Keratinocyte (primary cell): ENCODE data around the gene ATP4A. TPM values are rescaled to one million over a fixed set of nuclear protein-coding genes. Genes with fewer than 3 reads are reported as not detected.

Experiments used
- DNase-seq: peaks from one replicate; pipeline ENCODE4 v3.0.0-alpha.2; 2011; ENCODE audit warnings: low read depth, missing footprints, low spot score
- FAIRE-seq: peaks from 2 replicates; lab custom pipeline; 2011; peaks lifted over from hg19 to GRCh38; lab: Jason Lieb, UNC
- H2AFZ ChIP-seq: 2 replicates; pipeline ENCODE4 v1.6.0; 2012; ENCODE audit warnings: low read length, control low read depth, inconsistent platforms; ENCODE audit not compliant: control insufficient read depth
- H3K27ac ChIP-seq: 2 replicates; pipeline ENCODE4 v1.5.1; 2011; ENCODE audit warnings: low read length; ENCODE audit not compliant: control insufficient read depth, insufficient read depth
- H3K27me3 ChIP-seq: 3 replicates; pipeline ENCODE4 v1.6.0; 2011; ENCODE audit warnings: low read length; ENCODE audit not compliant: control insufficient read depth, insufficient read depth; ENCODE audit errors: extremely low read depth
- H3K36me3 ChIP-seq, 2 experiments: 2 replicates in 1 of 2; 3 replicates in 1 of 2; pipeline ENCODE4 v1.5.1; 2011; ENCODE audit warnings: low read length in 2 of 2, mild to moderate bottlenecking in 1 of 2; ENCODE audit not compliant: control insufficient read depth in 2 of 2, insufficient read depth in 2 of 2; ENCODE audit errors: extremely low read depth in 1 of 2
- H3K4me1 ChIP-seq: 3 replicates; pipeline ENCODE4 v1.5.1; 2011; ENCODE audit warnings: low read length; ENCODE audit not compliant: control insufficient read depth, insufficient read depth; ENCODE audit errors: extremely low read depth
- H3K4me2 ChIP-seq: 3 replicates; pipeline ENCODE4 v1.6.0; 2011; ENCODE audit warnings: low read depth, low read length; ENCODE audit not compliant: control insufficient read depth, insufficient read depth; ENCODE audit errors: extremely low read depth
- H3K4me3 ChIP-seq, 3 experiments: fragments of 200-600 bp in 1 of 3; sonication (generic) in 1 of 3; 2 replicates in 2 of 3; 3 replicates in 1 of 3; pipeline ENCODE4 v1.5.1; 2011 to 2016; ENCODE audit warnings: low read length in 3 of 3, mild to moderate bottlenecking in 3 of 3, control low read depth in 2 of 3, inconsistent platforms in 1 of 3, low read depth in 1 of 3, mixed read lengths in 1 of 3, mixed run types in 1 of 3, moderate library complexity in 1 of 3; ENCODE audit not compliant: control insufficient read depth in 2 of 3, insufficient read depth in 2 of 3; ENCODE audit errors: extremely low read depth in 1 of 3
- H3K79me2 ChIP-seq: 2 replicates; pipeline ENCODE4 v1.6.0; 2012; ENCODE audit warnings: low read length; ENCODE audit not compliant: control insufficient read depth, insufficient read depth
- H3K9ac ChIP-seq: 3 replicates; pipeline ENCODE4 v1.6.0; 2011; ENCODE audit warnings: low read length; ENCODE audit not compliant: control insufficient read depth, insufficient read depth; ENCODE audit errors: extremely low read depth
- H3K9me1 ChIP-seq: 3 replicates; pipeline ENCODE4 v1.6.0; 2011; ENCODE audit warnings: low read length; ENCODE audit not compliant: control insufficient read depth, insufficient read depth; ENCODE audit errors: extremely low read depth
- H3K9me3 ChIP-seq: 2 replicates; pipeline ENCODE4 v1.5.1; 2012; ENCODE audit warnings: low read depth, low read length; ENCODE audit not compliant: control insufficient read depth
- H4K20me1 ChIP-seq: 3 replicates; pipeline ENCODE4 v1.6.0; 2011; ENCODE audit warnings: low read length; ENCODE audit not compliant: control insufficient read depth, insufficient read depth; ENCODE audit errors: extremely low read depth
- CTCF ChIP-seq, 3 experiments: IDR thresholded peaks in 1 of 3; conservative IDR thresholded peaks in 1 of 3; optimal IDR thresholded peaks in 1 of 3; 2 replicates in 2 of 3; 3 replicates in 1 of 3; pipeline versions ENCODE3 to v1.5.1; 2011; ENCODE audit warnings: low read length in 3 of 3, mild to moderate bottlenecking in 3 of 3, moderate library complexity in 2 of 3, control low read depth in 1 of 3, inconsistent platforms in 1 of 3; ENCODE audit not compliant: insufficient read depth in 2 of 3; ENCODE audit errors: extremely low read depth in 1 of 3
- EZH2 ChIP-seq: IDR thresholded peaks from one replicate; pipeline ENCODE4 v1.6.1; 2012; ENCODE audit warnings: inconsistent platforms, mild to moderate bottlenecking, low read length, moderate library complexity
- dilution Hi-C: fragments of 300-500 bp; cut with MboI; formaldehyde crosslinking; loops from one replicate; pipeline ENCODE4 v1.7.0; 2020; ENCODE audit warnings: low sequenced_read_pairs; ENCODE audit not compliant: extremely low pct_ligation_motif_present
- polyA plus RNA-seq, 5 experiments: library from polyadenylated mRNA; depleted of rRNA in 3 of 5; stranded (reverse) in 3 of 5; stranded (forward) in 1 of 5; unstranded in 1 of 5; fragments of >200 nt; gene quantifications; 1 replicate in 1 of 5; 2 replicates in 3 of 5; 3 replicates in 1 of 5; pipeline versions ENCODE4 v1.2.1 to v1.2.3, GENCODE V29; 2011 to 2012; ENCODE audit warnings: missing spikeins in 2 of 5, low read depth in 1 of 5, low replicate concordance in 1 of 5

ATP4A gene
- polyA plus RNA-seq, 1 donor (not counting 4 experiments of a cell fraction or from before 2014, with no cell fraction given): not detected

DNA sequence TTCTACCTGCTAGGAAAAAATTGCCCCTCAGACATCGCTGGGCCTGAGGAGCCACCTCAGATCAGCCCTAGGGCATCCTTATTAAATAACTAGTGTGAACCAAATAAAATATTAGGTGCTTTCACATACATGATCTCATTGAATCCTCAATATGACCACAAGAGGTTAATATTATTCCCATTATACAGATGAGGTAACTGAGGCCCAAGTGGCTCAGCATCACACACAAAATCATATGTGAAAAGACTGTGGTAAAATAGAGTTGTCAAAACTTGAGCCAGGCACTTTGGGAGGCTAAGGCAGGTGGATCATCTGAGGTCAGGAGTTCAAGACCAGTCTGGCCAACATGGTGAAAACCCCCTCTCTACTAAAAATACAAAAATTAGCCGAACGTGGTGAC, 47.1 kb downstream of the ATP4A start:
- Histone ChIP-seq H3K9me3 (no peaks in the 10 kb centered on the region), H4K20me1 (no peaks in the 10 kb centered on the region), H3K79me2 (no peaks in the 10 kb centered on the region), H3K36me3 (no peaks in the 10 kb centered on the region), H3K4me2 (no peak overlapping the region), H3K4me1 (peaks cover 20% of the 10 kb centered on the region), H3K27ac (no peak overlapping the region), H3K27me3 (peaks cover 5% of the 10 kb centered on the region), H3K9ac (no peak overlapping the region), H2AFZ (no peak overlapping the region), H3K4me3 (no peak overlapping the region), H3K9me1 (no peaks in the 10 kb centered on the region)
- dilution Hi-C loops: no loop called here
- no peak for DNase-seq
- no peak for TF ChIP-seq EZH2
- TF ChIP-seq CTCF (optimal IDR thresholded peaks at IDR 0.05 in 1 of 3, IDR thresholded peaks at IDR 0.05 in 1 of 3, conservative IDR thresholded peaks at IDR 0.05 in 1 of 3; ENCODE audit: extremely low read depth in 1 of 3, insufficient read depth in 2 of 3, low read length in 3 of 3): no peak
- no peak for FAIRE-seq

- FAIRE-seq (no peak), DNase-seq (no peak)
- Histone ChIP-seq H4K20me1 (no peaks in the 10 kb centered on the region), H3K4me1 (peaks cover 21% of the 10 kb centered on the region), H3K27me3 (peaks cover 5% of the 10 kb centered on the region), H3K4me3 (no peak overlapping the region), H3K27ac (no peak overlapping the region), H3K9me1 (no peaks in the 10 kb centered on the region), H3K4me2 (no peak overlapping the region), H3K36me3 (no peaks in the 10 kb centered on the region), H3K79me2 (peaks cover 3% of the 10 kb centered on the region), H3K9ac (no peak overlapping the region), H2AFZ (peak overlapping the region; percentile 12), H3K9me3 (no peaks in the 10 kb centered on the region)
- no peak for TF ChIP-seq EZH2
- TF ChIP-seq CTCF (optimal IDR thresholded peaks at IDR 0.05 in 1 of 3, IDR thresholded peaks at IDR 0.05 in 1 of 3, conservative IDR thresholded peaks at IDR 0.05 in 1 of 3; ENCODE audit: extremely low read depth in 1 of 3, insufficient read depth in 2 of 3, low read length in 3 of 3): no peak
- dilution Hi-C loops: no loop called here
Measured at GRCh38 chr19:35514282-35514809, 49.1 kb downstream of the ATP4A start.
